Measurements from ENCODE around the gene FSD2. TPM values are rescaled to one million over a fixed set of nuclear protein-coding genes. Genes with fewer than 3 reads are reported as not detected.

Gene FSD2
- total and polyA plus RNA-seq, 2 experiments from 2014 or later = 0.18 TPM; not detected in 1

DNA sequence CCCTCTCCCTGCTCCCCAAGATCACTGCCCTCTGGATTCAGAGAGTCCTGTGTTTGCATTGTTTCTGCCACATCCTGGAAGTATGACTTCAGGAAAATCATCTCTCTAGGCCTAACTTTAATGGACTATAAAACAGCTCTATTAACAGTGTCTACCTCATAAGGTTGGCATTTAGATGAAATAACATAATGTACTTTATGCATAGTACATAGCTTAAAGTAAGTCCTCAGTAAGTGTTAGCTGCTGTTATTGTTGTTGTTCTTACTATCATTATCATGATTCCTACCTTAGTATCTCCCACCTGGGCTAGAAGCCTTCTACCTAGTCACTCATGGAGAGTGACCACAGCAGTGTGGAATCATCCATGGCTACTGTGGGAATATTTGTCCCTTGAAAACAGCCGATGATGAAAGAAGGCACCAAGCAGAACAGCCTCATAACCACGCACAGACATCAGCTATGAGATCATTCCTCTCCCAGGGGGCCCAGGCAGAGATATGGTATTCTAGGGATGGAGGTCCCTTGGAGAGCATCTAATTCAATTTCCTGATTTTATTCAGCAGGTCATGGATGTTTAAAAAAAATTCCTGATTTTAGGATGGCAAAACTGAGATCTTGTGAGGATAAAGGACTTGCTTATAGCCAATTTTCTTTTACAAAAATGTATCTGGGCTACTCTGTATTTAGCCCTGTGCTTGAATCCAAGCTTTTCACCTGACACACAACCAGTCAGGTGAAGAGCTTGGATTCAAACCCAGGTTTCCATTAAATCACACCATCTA, 1.9 kb downstream of the FSD2 start (continued):
- TF ChIP-seq POLR2AphosphoS5 (IDR thresholded peaks at IDR 0.05; ENCODE audit: low read depth) = no peak

DNA sequence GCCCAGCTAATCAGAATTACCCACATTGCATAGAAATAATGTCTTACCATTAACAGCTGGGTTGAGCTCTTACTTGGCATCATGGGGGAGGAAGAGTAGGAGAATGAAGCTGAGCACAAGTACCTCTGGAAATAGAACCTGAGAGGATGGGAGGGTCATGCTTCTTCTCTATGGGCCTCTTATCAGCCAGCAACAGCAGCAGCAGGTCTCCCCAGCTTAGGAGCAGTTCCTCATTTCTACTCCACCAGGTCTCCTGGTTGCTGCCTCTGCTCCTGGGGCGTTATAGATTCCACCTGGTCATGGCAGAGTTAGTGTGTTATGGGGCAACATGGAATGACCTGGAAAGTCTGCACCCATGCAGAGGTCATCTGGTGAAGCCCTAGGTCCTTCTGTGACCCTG, 3.4 kb downstream of the FSD2 start:
- Histone ChIP-seq H3F3A (replicated peaks; ENCODE audit: low read depth) (no peaks in the 10 kb centered on the region), H3K27me3 (ENCODE audit: insufficient read depth) (no peaks in the 10 kb centered on the region)
- no peak for ATAC-seq

More for the DNA sequence above, 3.4 kb downstream of the FSD2 start:
- no peak for DNase-seq (ENCODE audit: low spot score)
- H3K4me1 ChIP-seq (ENCODE audit: insufficient read depth) = no peaks in the 10 kb centered on the region
- H3K36me3 ChIP-seq (ENCODE audit: insufficient read depth) = no peaks in the 10 kb centered on the region
- Mint-ChIP-seq H3K9me3 (no peaks in the 10 kb centered on the region), H3K27me3 (ENCODE audit: insufficient read depth, low read depth, poor library complexity) (peaks cover 4% of the 10 kb centered on the region), H3K36me3 (ENCODE audit: low read depth) (no peaks in the 10 kb centered on the region), H3K4me3 (no peak overlapping the region), H3K4me1 (no peaks in the 10 kb centered on the region), H3K27ac (no peak overlapping the region)
- no peaks in the 10 kb centered on the region for H3K9me2 ChIP-seq (ENCODE audit: insufficient read depth)
- H3K4me3 ChIP-seq = no peak overlapping the region
- H3K4me2 ChIP-seq = no peak overlapping the region
- H3K27ac ChIP-seq (ENCODE audit: low read depth) = no peak overlapping the region
- TF ChIP-seq POLR2AphosphoS5 (IDR thresholded peaks at IDR 0.05; ENCODE audit: low read depth) = no peak
- TF ChIP-seq, protein P1, sequence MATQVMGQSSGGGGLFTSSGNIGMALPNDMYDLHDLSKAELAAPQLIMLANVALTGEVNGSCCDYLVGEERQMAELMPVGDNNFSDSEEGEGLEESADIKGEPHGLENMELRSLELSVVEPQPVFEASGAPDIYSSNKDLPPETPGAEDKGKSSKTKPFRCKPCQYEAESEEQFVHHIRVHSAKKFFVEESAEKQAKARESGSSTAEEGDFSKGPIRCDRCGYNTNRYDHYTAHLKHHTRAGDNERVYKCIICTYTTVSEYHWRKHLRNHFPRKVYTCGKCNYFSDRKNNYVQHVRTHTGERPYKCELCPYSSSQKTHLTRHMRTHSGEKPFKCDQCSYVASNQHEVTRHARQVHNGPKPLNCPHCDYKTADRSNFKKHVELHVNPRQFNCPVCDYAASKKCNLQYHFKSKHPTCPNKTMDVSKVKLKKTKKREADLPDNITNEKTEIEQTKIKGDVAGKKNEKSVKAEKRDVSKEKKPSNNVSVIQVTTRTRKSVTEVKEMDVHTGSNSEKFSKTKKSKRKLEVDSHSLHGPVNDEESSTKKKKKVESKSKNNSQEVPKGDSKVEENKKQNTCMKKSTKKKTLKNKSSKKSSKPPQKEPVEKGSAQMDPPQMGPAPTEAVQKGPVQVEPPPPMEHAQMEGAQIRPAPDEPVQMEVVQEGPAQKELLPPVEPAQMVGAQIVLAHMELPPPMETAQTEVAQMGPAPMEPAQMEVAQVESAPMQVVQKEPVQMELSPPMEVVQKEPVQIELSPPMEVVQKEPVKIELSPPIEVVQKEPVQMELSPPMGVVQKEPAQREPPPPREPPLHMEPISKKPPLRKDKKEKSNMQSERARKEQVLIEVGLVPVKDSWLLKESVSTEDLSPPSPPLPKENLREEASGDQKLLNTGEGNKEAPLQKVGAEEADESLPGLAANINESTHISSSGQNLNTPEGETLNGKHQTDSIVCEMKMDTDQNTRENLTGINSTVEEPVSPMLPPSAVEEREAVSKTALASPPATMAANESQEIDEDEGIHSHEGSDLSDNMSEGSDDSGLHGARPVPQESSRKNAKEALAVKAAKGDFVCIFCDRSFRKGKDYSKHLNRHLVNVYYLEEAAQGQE (IDR thresholded peaks at IDR 0.05; ENCODE audit: unreplicated experiment) = no peak
- no peak for TF ChIP-seq JUNB (IDR thresholded peaks at IDR 0.05; ENCODE audit: unreplicated experiment)
- no peak for TF ChIP-seq CREB1 (CRISPR knock-in tag; IDR thresholded peaks at IDR 0.05; ENCODE audit: low read depth)
- TF ChIP-seq, protein P2, sequence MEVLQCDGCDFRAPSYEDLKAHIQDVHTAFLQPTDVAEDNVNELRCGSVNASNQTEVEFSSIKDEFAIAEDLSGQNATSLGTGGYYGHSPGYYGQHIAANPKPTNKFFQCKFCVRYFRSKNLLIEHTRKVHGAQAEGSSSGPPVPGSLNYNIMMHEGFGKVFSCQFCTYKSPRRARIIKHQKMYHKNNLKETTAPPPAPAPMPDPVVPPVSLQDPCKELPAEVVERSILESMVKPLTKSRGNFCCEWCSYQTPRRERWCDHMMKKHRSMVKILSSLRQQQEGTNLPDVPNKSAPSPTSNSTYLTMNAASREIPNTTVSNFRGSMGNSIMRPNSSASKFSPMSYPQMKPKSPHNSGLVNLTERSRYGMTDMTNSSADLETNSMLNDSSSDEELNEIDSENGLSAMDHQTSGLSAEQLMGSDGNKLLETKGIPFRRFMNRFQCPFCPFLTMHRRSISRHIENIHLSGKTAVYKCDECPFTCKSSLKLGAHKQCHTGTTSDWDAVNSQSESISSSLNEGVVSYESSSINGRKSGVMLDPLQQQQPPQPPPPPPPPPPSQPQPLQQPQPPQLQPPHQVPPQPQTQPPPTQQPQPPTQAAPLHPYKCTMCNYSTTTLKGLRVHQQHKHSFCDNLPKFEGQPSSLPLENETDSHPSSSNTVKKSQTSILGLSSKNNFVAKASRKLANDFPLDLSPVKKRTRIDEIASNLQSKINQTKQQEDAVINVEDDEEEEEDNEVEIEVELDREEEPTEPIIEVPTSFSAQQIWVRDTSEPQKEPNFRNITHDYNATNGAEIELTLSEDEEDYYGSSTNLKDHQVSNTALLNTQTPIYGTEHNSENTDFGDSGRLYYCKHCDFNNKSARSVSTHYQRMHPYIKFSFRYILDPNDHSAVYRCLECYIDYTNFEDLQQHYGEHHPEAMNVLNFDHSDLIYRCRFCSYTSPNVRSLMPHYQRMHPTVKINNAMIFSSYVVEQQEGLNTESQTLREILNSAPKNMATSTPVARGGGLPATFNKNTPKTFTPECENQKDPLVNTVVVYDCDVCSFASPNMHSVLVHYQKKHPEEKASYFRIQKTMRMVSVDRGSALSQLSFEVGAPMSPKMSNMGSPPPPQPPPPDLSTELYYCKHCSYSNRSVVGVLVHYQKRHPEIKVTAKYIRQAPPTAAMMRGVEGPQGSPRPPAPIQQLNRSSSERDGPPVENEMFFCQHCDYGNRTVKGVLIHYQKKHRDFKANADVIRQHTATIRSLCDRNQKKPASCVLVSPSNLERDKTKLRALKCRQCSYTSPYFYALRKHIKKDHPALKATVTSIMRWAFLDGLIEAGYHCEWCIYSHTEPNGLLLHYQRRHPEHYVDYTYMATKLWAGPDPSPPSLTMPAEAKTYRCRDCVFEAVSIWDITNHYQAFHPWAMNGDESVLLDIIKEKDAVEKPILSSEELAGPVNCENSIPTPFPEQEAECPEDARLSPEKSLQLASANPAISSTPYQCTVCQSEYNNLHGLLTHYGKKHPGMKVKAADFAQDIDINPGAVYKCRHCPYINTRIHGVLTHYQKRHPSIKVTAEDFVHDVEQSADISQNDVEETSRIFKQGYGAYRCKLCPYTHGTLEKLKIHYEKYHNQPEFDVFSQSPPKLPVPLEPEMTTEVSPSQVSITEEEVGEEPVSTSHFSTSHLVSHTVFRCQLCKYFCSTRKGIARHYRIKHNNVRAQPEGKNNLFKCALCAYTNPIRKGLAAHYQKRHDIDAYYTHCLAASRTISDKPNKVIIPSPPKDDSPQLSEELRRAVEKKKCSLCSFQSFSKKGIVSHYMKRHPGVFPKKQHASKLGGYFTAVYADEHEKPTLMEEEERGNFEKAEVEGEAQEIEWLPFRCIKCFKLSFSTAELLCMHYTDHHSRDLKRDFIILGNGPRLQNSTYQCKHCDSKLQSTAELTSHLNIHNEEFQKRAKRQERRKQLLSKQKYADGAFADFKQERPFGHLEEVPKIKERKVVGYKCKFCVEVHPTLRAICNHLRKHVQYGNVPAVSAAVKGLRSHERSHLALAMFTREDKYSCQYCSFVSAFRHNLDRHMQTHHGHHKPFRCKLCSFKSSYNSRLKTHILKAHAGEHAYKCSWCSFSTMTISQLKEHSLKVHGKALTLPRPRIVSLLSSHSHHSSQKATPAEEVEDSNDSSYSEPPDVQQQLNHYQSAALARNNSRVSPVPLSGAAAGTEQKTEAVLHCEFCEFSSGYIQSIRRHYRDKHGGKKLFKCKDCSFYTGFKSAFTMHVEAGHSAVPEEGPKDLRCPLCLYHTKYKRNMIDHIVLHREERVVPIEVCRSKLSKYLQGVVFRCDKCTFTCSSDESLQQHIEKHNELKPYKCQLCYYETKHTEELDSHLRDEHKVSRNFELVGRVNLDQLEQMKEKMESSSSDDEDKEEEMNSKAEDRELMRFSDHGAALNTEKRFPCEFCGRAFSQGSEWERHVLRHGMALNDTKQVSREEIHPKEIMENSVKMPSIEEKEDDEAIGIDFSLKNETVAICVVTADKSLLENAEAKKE (CRISPR knock-in tag; IDR thresholded peaks at IDR 0.05) = no peak
- no peak for TF ChIP-seq NANOG (IDR thresholded peaks at IDR 0.05; ENCODE audit: borderline replicate concordance)
- TF ChIP-seq STAT1 (IDR thresholded peaks at IDR 0.05; ENCODE audit: unreplicated experiment) = no peak
- no peak for TF ChIP-seq EZH2phosphoT487 (IDR thresholded peaks at IDR 0.05; ENCODE audit: unreplicated experiment)
- no peaks in the 10 kb centered on the region for H3K79me2 ChIP-seq (replicated peaks; ENCODE audit: insufficient read depth)
- H4K20me1 ChIP-seq (replicated peaks; ENCODE audit: insufficient read depth) = no peaks in the 10 kb centered on the region
- no peak overlapping the region for H2AFZ ChIP-seq

Measured in GM23338 (cell line).